ENCODE results near the gene ATP6V0C.

DNA sequence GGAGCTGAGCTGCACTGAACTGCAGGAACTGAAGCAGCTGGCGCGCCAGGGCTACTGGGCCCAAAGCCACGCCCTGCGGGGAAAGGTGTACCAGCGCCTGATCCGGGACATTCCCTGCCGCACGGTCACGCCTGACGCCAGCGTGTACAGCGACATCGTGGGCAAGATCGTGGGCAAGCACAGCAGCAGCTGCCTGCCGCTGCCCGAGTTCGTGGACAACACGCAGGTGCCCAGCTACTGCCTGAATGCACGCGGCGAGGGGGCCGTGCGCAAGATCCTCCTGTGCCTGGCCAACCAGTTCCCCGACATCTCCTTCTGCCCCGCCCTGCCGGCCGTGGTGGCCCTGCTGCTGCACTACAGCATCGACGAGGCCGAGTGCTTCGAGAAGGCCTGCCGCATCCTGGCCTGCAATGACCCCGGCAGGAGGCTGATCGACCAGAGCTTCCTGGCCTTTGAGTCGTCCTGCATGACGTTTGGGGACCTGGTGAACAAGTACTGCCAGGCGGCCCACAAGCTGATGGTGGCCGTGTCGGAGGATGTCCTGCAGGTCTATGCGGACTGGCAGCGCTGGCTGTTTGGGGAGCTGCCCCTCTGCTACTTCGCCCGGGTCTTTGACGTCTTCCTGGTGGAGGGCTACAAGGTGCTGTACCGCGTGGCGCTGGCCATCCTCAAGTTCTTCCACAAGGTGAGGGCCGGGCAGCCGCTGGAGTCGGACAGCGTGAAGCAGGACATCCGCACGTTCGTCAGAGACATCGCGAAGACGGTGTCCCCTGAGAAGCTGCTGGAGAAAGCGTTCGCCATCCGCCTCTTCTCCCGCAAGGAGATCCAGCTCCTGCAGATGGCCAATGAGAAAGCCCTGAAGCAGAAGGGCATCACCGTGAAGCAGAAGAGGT, 17.3 kb upstream of the ATP6V0C start:
- TF ChIP-seq EZH2 (IDR thresholded peaks at IDR 0.05; ENCODE audit: borderline replicate concordance, low read length) = no peak
- TF ChIP-seq, protein P1, sequence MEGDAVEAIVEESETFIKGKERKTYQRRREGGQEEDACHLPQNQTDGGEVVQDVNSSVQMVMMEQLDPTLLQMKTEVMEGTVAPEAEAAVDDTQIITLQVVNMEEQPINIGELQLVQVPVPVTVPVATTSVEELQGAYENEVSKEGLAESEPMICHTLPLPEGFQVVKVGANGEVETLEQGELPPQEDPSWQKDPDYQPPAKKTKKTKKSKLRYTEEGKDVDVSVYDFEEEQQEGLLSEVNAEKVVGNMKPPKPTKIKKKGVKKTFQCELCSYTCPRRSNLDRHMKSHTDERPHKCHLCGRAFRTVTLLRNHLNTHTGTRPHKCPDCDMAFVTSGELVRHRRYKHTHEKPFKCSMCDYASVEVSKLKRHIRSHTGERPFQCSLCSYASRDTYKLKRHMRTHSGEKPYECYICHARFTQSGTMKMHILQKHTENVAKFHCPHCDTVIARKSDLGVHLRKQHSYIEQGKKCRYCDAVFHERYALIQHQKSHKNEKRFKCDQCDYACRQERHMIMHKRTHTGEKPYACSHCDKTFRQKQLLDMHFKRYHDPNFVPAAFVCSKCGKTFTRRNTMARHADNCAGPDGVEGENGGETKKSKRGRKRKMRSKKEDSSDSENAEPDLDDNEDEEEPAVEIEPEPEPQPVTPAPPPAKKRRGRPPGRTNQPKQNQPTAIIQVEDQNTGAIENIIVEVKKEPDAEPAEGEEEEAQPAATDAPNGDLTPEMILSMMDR (IDR thresholded peaks at IDR 0.05; ENCODE audit: low read length) = no peak

Data from OCI-LY1 (cell line).